Activated CD4-positive, alpha-beta T cell treated with anti-CD3 and anti-CD28 coated beads, Interleukin-2, Interleukin-6, amounts not matched to agents 100 ng/mL and 50 ng/mL, durations not matched to agents 16 hours and 8 hours (primary cell): Measurements from ENCODE around the gene TDRD1.
"Not testable (repeated sequence)": the region's sequence is repeated elsewhere in the genome, so short reads cannot be mapped to it uniquely, and the experiment has no call there.

ENCODE experiments used
- DNase-seq: peaks from one replicate; pipeline ENCODE4 v3.0.0-alpha.2; 2020

TDRD1 gene, protein sequence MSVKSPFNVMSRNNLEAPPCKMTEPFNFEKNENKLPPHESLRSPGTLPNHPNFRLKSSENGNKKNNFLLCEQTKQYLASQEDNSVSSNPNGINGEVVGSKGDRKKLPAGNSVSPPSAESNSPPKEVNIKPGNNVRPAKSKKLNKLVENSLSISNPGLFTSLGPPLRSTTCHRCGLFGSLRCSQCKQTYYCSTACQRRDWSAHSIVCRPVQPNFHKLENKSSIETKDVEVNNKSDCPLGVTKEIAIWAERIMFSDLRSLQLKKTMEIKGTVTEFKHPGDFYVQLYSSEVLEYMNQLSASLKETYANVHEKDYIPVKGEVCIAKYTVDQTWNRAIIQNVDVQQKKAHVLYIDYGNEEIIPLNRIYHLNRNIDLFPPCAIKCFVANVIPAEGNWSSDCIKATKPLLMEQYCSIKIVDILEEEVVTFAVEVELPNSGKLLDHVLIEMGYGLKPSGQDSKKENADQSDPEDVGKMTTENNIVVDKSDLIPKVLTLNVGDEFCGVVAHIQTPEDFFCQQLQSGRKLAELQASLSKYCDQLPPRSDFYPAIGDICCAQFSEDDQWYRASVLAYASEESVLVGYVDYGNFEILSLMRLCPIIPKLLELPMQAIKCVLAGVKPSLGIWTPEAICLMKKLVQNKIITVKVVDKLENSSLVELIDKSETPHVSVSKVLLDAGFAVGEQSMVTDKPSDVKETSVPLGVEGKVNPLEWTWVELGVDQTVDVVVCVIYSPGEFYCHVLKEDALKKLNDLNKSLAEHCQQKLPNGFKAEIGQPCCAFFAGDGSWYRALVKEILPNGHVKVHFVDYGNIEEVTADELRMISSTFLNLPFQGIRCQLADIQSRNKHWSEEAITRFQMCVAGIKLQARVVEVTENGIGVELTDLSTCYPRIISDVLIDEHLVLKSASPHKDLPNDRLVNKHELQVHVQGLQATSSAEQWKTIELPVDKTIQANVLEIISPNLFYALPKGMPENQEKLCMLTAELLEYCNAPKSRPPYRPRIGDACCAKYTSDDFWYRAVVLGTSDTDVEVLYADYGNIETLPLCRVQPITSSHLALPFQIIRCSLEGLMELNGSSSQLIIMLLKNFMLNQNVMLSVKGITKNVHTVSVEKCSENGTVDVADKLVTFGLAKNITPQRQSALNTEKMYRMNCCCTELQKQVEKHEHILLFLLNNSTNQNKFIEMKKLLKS

GRCh38 chr10:114179148-114179547 lies at the start of gene TDRD1:
Gene TDRD1, plus strand, starts transcription at chr10:114179353. Its CDS starts 8,479 bp downstream, at chr10:114187832.
- DNase-seq = no peak

DNA sequence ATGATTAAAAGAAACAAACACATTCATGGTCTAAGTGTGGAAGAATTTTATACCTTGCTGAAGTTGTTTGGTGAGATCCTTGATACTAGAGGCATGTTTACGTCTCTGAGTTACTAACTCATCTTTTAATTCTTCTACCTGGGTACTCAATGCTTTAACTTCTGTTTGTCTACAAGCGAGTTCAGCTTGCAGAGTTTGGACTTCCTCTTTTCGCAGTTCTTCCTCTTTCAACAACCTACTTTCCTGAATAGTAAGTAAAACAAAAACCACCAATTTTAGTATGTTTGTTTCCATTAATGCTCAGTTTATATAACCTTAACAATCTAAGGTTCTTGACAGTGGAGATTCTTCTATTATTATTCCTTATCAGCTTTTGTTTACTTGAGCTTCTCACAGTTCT lies 48.1 kb upstream of the TDRD1 start:
- no peak for DNase-seq

- DNase-seq = no peak
Measured at GRCh38 chr10:114135476-114135875, 43.7 kb upstream of the TDRD1 start.

- DNase-seq = no peak
Measured at GRCh38 chr10:114138581-114138980, 40.6 kb upstream of the TDRD1 start.

DNA sequence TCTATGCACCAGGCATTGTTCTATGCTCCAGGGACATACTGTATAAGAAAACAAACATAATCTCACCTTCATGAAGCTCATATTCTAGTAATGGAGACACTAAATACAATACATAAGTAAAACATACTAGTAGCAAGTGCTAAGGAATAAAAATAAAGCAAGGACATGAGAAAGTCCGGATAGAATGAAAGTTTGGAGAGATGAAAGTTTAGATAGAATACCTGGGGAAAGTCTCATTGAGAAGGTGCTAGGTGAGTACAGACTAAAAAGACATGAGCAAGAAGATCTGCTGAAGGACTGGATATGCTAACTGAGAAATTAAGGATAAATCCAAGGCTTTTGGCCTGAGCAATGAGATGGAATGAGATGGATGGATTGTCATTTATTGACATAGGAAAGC lies 39.1 kb upstream of the TDRD1 start:
- DNase-seq = no peak

DNA sequence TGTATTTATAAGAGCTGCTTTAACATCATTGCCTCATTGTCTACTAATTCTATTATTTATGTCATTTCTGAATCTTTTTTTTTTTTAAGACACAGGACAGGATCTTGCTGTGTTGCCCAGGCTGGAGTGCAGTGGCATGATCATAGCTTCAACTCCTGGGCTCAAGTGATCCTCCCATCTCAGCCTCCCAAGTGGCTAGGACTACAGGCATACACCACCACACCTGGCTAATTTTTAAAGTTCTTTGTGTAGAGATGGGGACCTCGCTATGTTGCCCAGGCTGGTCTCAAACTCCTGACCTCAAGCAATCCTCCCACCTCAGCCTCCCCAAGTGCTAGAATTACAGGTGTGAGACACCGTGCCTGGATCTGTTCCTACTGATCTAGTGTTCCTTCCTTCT lies 38.3 kb upstream of the TDRD1 start:
- DNase-seq = not testable (repeated sequence)

GRCh38 chr10:114142018-114142417 lies 37.1 kb upstream of the TDRD1 start:
- DNase-seq = no peak

DNA sequence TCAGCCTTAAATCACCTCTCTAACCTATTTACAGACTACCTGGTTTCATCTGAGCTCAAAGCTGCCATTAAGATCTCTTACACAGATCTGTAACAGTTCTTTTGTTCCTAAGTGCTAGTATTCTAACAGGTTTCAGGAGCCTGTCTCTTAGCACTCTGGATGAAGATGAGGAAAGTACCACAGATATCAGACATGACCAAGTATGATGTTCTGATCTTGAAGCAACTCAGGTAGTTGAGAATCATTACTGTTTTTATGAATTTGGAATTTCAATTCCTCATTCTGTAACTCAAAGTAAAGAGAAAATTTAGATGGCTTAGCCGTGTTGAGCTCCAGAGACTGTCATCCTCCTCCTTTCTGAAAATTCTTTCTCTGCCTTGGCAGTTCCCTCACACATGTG lies 36.0 kb upstream of the TDRD1 start:
- no peak for DNase-seq

DNA sequence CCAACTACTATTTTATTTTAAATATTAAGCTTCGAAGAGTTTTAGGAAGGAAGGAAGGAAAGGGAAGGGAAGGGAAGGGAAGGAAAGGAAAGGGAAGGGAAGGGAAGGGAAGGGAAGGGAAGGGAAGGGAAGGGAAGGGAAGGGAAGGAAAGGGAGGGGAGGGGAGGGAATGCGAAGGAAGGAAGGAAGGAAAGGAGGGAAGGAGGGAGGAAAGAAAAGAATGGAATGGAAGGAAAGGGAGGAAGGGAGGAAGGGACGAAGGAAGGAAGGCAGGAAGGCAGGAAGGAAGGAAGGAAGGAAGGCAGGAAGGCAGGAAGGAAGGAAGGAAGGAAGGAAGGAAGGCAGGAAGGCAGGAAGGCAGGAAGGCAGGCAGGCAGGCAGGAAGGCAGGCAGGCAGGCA lies 29.7 kb upstream of the TDRD1 start:
- not testable (repeated sequence) for DNase-seq

GRCh38 chr10:114151486-114151885 lies 27.7 kb upstream of the TDRD1 start:
- DNase-seq = peak; percentile 17

DNA sequence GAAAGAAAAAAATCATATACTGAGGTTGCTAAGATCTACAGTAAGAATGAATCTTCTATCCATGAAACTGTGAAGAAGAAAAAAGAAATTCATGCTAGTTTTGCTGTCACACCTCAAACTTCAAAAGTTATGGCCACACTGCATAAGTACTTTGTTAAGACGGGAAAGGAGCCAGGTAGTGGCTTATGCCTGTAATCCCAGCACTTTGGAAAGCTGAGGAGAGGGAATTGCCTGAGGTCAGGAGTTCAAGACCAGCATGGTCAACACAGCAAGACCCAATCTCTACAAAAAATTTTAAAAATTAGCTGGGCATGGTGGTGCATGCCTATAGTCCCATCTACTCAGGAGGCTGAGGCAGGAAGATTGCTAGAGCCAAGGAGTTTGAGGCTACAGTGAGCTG lies 27.3 kb upstream of the TDRD1 start:
- no peak for DNase-seq

DNA sequence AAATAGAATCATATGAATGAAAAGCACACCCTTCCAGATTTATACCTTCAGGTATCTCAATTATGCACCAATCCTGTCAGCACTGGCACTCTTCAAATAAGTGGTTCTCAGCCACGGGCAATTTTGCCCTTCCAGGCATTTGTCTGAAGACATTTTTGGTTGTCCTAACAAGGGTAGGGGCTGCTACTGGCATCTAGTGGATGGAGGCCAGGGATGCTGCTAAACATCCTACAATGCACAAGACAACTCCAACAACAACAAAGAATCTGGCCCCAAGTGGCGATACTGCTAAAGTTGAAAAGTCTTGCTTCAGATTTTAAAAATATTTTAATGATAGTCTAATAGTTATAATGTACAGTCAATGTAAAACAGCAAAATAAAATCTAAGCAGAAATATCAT lies 21.2 kb upstream of the TDRD1 start:
- DNase-seq = peak; percentile 4

DNA sequence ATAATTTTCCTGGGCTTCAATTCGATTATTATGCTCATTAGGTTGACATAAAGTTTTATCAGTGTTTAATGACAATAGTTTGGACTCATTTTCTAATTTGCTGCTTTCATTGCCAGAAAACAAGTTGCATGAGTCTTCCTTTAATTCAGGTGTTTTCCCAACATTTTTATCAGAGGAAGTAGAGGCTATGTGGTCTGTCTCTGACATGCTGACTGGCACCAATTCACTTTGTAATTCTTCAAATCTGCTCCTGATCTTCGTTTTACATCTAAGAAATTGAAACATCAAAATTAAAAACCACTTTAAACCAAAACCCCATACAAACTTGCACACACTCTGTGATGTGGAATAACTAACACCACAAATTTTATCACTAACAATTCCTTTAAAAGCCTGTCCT lies 16.1 kb upstream of the TDRD1 start:
- DNase-seq = no peak

GRCh38 chr10:114166043-114166442 lies 13.1 kb upstream of the TDRD1 start:
- DNase-seq = no peak

DNA sequence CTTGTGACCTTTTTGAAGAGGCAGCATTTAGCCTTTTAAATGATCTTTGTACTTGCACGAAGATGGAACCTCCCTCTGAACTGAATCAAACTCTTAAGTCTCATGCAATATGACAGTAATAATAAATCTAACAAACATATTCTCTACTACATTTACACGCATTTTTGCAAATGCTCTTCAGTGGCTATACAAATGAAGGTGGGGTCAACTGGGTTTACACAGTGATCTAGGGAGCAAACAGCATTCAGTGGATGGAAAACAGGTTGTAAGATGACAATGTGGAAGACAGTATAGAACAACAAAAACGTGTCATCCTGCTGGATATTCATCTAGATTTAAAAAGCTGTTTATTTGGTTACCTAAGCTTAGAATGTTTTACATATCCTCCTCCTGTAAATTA lies 12.7 kb upstream of the TDRD1 start:
- DNase-seq = no peak

- DNase-seq = peak; percentile 25
Measured at GRCh38 chr10:114167985-114168384, 11.2 kb upstream of the TDRD1 start.

- DNase-seq = no peak
Measured at GRCh38 chr10:114168450-114169009, 10.6 kb upstream of the TDRD1 start.

GRCh38 chr10:114172216-114172615 lies 6.9 kb upstream of the TDRD1 start:
- DNase-seq = no peak

DNA sequence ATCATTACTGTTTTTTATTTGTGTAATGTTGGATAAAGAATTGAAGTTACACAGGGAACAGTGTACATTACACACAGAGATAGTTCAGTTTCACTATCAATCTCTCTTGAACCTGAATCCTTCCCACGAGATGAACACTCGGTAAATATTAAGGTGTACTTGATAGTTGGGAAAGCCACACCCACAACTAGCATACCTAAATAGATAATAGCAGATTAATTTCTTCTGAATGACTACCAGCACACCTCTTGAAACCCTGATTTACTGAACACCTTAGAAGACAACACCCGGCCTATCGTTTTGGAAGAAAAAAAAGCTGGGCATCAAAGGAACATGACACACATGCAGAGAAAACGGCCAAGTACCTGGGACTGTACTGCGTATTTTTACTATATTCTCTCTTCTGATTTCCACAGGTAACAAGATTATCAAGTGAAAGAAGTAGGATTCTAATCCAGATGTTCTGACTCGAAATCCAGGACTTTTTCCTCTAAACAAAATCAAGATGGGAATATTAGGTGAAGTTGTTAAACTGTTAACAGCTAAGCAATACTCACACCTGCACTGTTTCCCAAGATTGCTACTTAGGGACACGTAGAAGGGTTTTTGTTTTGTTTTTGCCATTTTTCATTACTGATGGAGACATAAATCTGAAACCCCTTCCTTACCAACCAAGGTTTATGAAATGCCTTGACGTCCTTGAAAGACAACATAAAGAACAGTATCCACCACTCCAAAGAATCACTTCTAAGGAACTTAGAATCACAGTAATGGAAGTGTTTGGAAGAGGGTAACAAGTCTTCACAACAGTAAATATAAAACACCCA lies 6.2 kb upstream of the TDRD1 start:
- peak; percentile 2 for DNase-seq

- DNase-seq = peak; percentile 21
Measured at GRCh38 chr10:114173603-114173920, 5.6 kb upstream of the TDRD1 start.

- peak; percentile 97 for DNase-seq
Measured at GRCh38 chr10:114173921-114174694, 5.0 kb upstream of the TDRD1 start, which contains the start of gene CCDC186. Gene CCDC186, minus strand, starts transcription at chr10:114174203. Its CDS starts 10,935 bp downstream, at chr10:114163268.
